Muscle layer of duodenum (tissue), 2 donors: ENCODE data around the gene SH3PXD2A.
"Not testable (repeated sequence)": the region's sequence is repeated elsewhere in the genome, so short reads cannot be mapped to it uniquely, and the experiment has no call there.

Experiments used
- H3K27ac ChIP-seq: one replicate; pipeline ENCODE4 v1.7.0; 2013; ENCODE audit warnings: mild to moderate bottlenecking, low read length
- H3K27me3 ChIP-seq: one replicate; pipeline ENCODE4 v1.7.0; 2013; ENCODE audit warnings: low read depth, mild to moderate bottlenecking, control low read depth, low read length
- H3K36me3 ChIP-seq, 2 donors: one replicate each; pipeline ENCODE4 v1.7.0; 2013; ENCODE audit warnings: low read length in 2 of 2, control low read depth in 1 of 2, mild to moderate bottlenecking in 1 of 2; ENCODE audit not compliant: insufficient read depth in 2 of 2, control insufficient read depth in 1 of 2
- H3K4me1 ChIP-seq, 2 donors: one replicate each; pipeline ENCODE4 v1.7.0; 2013; ENCODE audit warnings: low read length in 2 of 2, mild to moderate bottlenecking in 2 of 2, control low read depth in 1 of 2, moderate library complexity in 1 of 2; ENCODE audit not compliant: insufficient read depth in 2 of 2, control insufficient read depth in 1 of 2
- H3K4me3 ChIP-seq, 2 donors: one replicate each; pipeline ENCODE4 v1.7.0; 2013; ENCODE audit warnings: low read length in 2 of 2, low read depth in 1 of 2, mild to moderate bottlenecking in 1 of 2
- H3K9me3 ChIP-seq, 2 donors: one replicate each; pipeline ENCODE4 v1.7.0; 2013; ENCODE audit warnings: low read length in 2 of 2, control low read depth in 1 of 2, mild to moderate bottlenecking in 1 of 2; ENCODE audit not compliant: control insufficient read depth in 1 of 2
- donor health status: healthy.

SH3PXD2A gene

GRCh38 chr10:103784723-103785418, 70.5 kb downstream of the SH3PXD2A start:
- Histone ChIP-seq H3K4me3 (no peak overlapping the region), H3K9me3 (no peaks in the 10 kb centered on the region), H3K27ac (no peak overlapping the region), H3K4me1 (peaks cover 17 to 48% of the 10 kb centered on the region in 2 donors), H3K36me3 (no peaks in the 10 kb centered on the region), H3K27me3 (no peaks in the 10 kb centered on the region)

GRCh38 chr10:103784089-103784488, 71.3 kb downstream of the SH3PXD2A start:
- no peak overlapping the region for H3K27ac ChIP-seq
- H3K4me1 ChIP-seq: peaks cover 13 to 48% of the 10 kb centered on the region in 2 donors
- no peaks in the 10 kb centered on the region for H3K27me3 ChIP-seq
- H3K36me3 ChIP-seq: no peaks in the 10 kb centered on the region
- H3K4me3 ChIP-seq: no peak overlapping the region
- no peaks in the 10 kb centered on the region for H3K9me3 ChIP-seq

- Histone ChIP-seq H3K27ac (no peak overlapping the region), H3K9me3 (no peaks in the 10 kb centered on the region), H3K27me3 (no peaks in the 10 kb centered on the region), H3K4me1 (peaks cover 13 to 47% of the 10 kb centered on the region in 2 donors), H3K36me3 (no peaks in the 10 kb centered on the region), H3K4me3 (no peak overlapping the region)
These were observed 71.7 kb downstream of the SH3PXD2A start for GRCh38 chr10:103783681-103784080.

GRCh38 chr10:103781329-103782061, 73.9 kb downstream of the SH3PXD2A start:
- peaks cover 13 to 52% of the 10 kb centered on the region in 2 donors for H3K4me1 ChIP-seq
- H3K36me3 ChIP-seq: no peaks in the 10 kb centered on the region
- no peak overlapping the region for H3K4me3 ChIP-seq
- no peak overlapping the region for H3K27ac ChIP-seq
- H3K9me3 ChIP-seq: no peaks in the 10 kb centered on the region
- H3K27me3 ChIP-seq: no peaks in the 10 kb centered on the region

GRCh38 chr10:103780242-103781149, 74.9 kb downstream of the SH3PXD2A start:
- H3K36me3 ChIP-seq: no peaks in the 10 kb centered on the region
- peaks cover 13 to 43% of the 10 kb centered on the region in 2 donors for H3K4me1 ChIP-seq
- H3K27me3 ChIP-seq: no peaks in the 10 kb centered on the region
- H3K4me3 ChIP-seq: no peak overlapping the region
- no peaks in the 10 kb centered on the region for H3K9me3 ChIP-seq
- H3K27ac ChIP-seq: no peak overlapping the region

- Histone ChIP-seq H3K4me1 (peaks cover 13 to 31% of the 10 kb centered on the region in 2 donors), H3K27ac (no peak overlapping the region), H3K27me3 (no peaks in the 10 kb centered on the region), H3K4me3 (no peak overlapping the region), H3K36me3 (no peaks in the 10 kb centered on the region), H3K9me3 (no peaks in the 10 kb centered on the region)
These were observed 76.8 kb downstream of the SH3PXD2A start for GRCh38 chr10:103778358-103779139.

GRCh38 chr10:103776878-103777591, 78.3 kb downstream of the SH3PXD2A start:
- Histone ChIP-seq H3K36me3 (no peaks in the 10 kb centered on the region), H3K4me3 (no peak overlapping the region), H3K27me3 (no peaks in the 10 kb centered on the region), H3K27ac (no peak overlapping the region), H3K9me3 (no peaks in the 10 kb centered on the region), H3K4me1 (peaks cover 14 to 37% of the 10 kb centered on the region in 2 donors)

- Histone ChIP-seq H3K36me3 (no peaks in the 10 kb centered on the region), H3K4me3 (no peak overlapping the region), H3K4me1 (peaks cover 15 to 42% of the 10 kb centered on the region in 2 donors), H3K9me3 (no peaks in the 10 kb centered on the region), H3K27ac (no peak overlapping the region), H3K27me3 (no peaks in the 10 kb centered on the region)
These were observed 79.6 kb downstream of the SH3PXD2A start for GRCh38 chr10:103775776-103776175.

- Histone ChIP-seq H3K4me3 (peak overlapping the region; percentile 58 to 59), H3K4me1 (peaks cover 10 to 24% of the 10 kb centered on the region in 2 donors), H3K27ac (peak overlapping the region; percentile 23)
- not testable (repeated sequence) for H3K36me3 ChIP-seq, H3K9me3 ChIP-seq, H3K27me3 ChIP-seq
These were observed 82.5 kb downstream of the SH3PXD2A start for GRCh38 chr10:103772846-103773245.

- Histone ChIP-seq H3K36me3 (no peaks in the 10 kb centered on the region), H3K27me3 (no peaks in the 10 kb centered on the region), H3K9me3 (no peaks in the 10 kb centered on the region), H3K4me1 (peaks cover 11 to 20% of the 10 kb centered on the region in 2 donors), H3K4me3 (peak overlapping the region; percentile 58 to 59), H3K27ac (peak overlapping the region; percentile 23)
These were observed 83.1 kb downstream of the SH3PXD2A start for GRCh38 chr10:103772096-103772845.
